Lower lobe of right lung (tissue), 2 donors: Measurements from ENCODE around the gene SYT8. TPM values are rescaled to one million over a fixed set of nuclear protein-coding genes. Genes with fewer than 3 reads are reported as not detected.

ENCODE experiments used
- ATAC-seq, 2 donors: fragments of 200-7000 bp; cut with Tn5 transposase; one replicate each; pipeline ENCODE4 v1.9.1; 2020 to 2022; ENCODE audit warnings: mild to moderate bottlenecking in 2 of 2, moderate library complexity in 2 of 2
- DNase-seq: peaks from one replicate; pipeline ENCODE4 v3.0.0-alpha.2; 2020
- H3K27ac ChIP-seq: fragments of 200-600 bp; one replicate; pipeline ENCODE4 v1.8.0; 2022
- H3K27me3 ChIP-seq: fragments of 200-600 bp; one replicate; pipeline ENCODE4 v1.8.0; 2022; ENCODE audit warnings: low read depth
- H3K36me3 ChIP-seq: fragments of 200-600 bp; one replicate; pipeline ENCODE4 v1.8.0; 2022; ENCODE audit warnings: mild to moderate bottlenecking
- H3K4me1 ChIP-seq: fragments of 200-600 bp; one replicate; pipeline ENCODE4 v1.8.0; 2022
- H3K4me3 ChIP-seq: fragments of 200-600 bp; one replicate; pipeline ENCODE4 v1.8.0; 2022; ENCODE audit warnings: mild to moderate bottlenecking
- H3K9me3 ChIP-seq: fragments of 200-600 bp; one replicate; pipeline ENCODE4 v1.8.0; 2022
- intact Hi-C: fragments of 100-400 bp; cut with DNase I; formaldehyde crosslinking; loops from one replicate; pipeline ENCODE4 v1.11.0; 2022
- total RNA-seq: library from RNA; stranded (reverse); fragmentation: NEBNext Ultra II Directional; extraction: Animal tissue kit (Norgen Biotek cat#: 25700); gene quantifications from one replicate; pipeline ENCODE4 v1.2.1, GENCODE V29; 2021
- TF ChIP-seq, protein P1 (sequence below): fragments of 200-600 bp; IDR thresholded peaks from one replicate; pipeline ENCODE4 v1.8.0; 2022; ENCODE audit warnings: antibody characterized with exemption, mild to moderate bottlenecking
- donor health status: DM: no; HTN: yes; CAD: no; lungs with severe emphysema.

The SYT8 gene
- total RNA-seq, 1 donor from 2014 or later: 18.5 TPM

DNA sequence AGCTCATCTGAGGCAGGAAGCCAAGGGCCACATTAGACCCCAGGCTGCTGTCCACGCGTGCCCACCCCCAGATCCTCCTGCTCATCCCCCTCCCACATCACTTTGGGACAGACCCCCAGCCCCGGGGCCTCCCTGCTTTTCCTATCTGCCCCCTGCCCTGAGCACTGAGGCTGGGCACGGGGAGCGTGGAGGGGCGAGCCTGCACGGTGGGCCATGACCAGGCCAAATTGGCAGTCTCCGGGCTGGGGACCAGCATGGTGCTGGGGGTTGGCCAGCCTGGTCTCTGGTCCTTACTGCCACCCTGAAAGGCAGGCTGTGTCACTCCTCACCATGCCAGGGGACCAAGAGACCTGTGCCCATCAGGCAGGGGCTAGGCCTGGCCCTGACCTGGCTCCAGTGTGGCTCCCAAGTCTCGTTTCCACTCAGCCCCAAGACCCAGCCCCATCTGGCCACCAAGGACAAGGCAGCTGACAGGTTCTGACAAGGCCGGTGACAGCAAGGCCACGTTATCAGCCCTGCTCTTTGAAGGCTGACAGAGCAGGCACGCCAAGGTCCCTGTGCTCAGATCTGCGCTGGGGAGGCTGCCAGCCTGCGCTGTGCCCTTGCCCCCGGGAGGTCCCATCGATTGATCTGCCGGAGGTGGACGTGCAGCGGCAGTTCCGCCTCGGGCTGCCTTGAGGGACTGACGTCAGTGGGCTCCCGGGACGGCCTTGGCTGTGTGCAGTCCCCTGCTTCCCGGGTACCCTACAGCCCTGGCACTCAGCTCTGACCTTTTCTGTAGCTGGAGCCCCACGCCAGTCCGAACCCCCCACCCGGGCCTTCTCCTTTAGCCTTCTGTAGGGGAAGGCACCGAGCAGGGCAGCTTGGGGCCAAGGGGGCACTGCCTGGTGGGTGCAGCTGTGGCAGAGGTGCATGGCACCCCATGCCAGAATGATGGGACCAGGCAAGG lies 7.6 kb downstream of the SYT8 start:
- intact Hi-C loops: no loop called here
- no peaks in the 10 kb centered on the region for H3K36me3 ChIP-seq
- H3K27ac ChIP-seq: no peak overlapping the region
- peak; percentile 49 for DNase-seq
- no peak overlapping the region for H3K4me3 ChIP-seq
- TF ChIP-seq, protein P1, sequence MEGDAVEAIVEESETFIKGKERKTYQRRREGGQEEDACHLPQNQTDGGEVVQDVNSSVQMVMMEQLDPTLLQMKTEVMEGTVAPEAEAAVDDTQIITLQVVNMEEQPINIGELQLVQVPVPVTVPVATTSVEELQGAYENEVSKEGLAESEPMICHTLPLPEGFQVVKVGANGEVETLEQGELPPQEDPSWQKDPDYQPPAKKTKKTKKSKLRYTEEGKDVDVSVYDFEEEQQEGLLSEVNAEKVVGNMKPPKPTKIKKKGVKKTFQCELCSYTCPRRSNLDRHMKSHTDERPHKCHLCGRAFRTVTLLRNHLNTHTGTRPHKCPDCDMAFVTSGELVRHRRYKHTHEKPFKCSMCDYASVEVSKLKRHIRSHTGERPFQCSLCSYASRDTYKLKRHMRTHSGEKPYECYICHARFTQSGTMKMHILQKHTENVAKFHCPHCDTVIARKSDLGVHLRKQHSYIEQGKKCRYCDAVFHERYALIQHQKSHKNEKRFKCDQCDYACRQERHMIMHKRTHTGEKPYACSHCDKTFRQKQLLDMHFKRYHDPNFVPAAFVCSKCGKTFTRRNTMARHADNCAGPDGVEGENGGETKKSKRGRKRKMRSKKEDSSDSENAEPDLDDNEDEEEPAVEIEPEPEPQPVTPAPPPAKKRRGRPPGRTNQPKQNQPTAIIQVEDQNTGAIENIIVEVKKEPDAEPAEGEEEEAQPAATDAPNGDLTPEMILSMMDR: no peak
- no peaks in the 10 kb centered on the region for H3K9me3 ChIP-seq
- H3K4me1 ChIP-seq: peaks cover 48% of the 10 kb centered on the region
- H3K27me3 ChIP-seq: no peaks in the 10 kb centered on the region
- no peak for ATAC-seq

DNA sequence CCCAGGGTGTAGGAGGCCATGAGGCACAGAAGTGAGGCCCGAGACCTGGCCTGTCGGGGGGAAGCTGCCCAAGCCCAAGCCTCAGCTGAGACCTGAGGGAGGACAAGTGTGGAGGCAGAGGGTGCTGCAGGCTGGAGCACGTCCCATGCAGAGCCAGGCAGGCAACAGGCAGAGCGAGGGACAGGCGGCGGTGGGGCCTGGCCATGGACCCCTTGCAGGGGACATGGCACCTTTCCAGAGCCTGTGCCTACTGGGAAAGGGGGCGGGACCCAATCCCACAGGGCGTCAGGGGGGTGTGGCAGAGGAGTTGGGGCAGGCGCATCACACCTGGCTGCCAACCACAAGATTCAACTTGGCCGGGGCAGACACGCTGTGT lies 8.3 kb downstream of the SYT8 start:
- Histone ChIP-seq H3K4me1 (peaks cover 42% of the 10 kb centered on the region), H3K4me3 (no peak overlapping the region), H3K27ac (no peak overlapping the region), H3K27me3 (no peaks in the 10 kb centered on the region), H3K36me3 (no peaks in the 10 kb centered on the region), H3K9me3 (no peaks in the 10 kb centered on the region)
- DNase-seq (peak; percentile 40), ATAC-seq (no peak)
- TF ChIP-seq, protein P1: no peak
- intact Hi-C loops: no loop called here

DNA sequence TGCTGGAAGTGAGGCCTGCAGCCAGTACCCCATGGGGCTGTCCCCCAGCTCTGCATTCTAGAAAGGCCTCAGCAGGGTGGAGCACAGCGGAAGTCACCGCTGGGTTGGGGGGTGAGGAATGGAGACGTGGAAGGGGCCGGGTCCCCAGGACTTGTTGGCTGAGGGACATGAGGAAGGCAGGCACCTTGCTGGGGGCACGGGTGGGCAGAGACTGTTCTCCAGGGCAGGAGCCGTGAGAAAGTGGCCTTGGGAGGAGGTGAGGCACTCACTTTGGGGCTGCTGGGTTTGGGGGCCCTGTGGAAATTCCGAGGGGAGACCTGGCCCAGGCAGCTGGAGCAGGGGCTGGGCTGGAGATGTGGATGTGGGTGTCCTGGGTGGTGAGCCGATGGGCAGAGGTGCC lies 9.0 kb downstream of the SYT8 start:
- intact Hi-C loops: no loop called here
- peak overlapping the region; percentile 81 for H3K27ac ChIP-seq
- peaks cover 45% of the 10 kb centered on the region for H3K4me1 ChIP-seq

DNA sequence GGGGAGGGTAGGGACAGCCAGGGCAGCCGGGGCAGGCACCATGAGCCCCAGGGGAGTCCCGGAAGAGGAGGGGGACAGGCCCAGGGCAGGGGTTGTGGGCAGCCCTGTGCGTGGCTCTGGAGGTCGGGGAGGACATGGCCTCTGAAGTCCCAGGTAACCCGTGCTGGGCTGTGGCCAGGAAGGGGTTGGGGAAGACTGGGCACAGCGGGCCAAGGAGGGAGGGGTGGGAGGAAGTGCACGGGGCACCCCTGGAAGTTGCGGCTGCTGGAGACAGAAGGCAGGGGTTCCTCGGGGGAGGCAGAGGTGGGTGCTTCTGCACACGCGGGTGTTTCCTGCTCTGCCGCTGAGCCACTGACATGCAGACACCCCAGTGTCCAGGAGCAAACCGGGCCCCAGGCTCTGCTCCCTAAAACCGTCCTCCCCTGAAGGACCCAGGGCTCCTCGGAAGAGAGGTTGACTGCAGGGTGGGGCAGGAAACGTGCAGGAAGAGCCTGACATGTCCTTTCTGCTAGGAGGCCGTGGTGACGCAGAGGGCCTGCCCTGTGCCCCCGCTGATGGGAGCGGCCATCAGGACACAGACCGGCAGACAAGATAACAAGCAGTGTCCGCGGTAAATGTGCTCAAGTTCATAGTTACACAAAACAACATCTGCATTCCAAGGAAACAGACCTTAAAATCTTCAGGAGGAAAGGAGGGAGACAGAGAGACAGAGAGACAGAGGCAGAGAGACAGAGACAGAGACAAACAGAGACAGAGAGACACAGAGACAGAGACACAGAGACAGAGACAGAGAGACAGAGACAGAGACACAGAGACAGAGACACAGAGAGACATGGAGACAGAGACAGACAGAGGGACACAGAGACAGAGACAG lies 9.7 kb downstream of the SYT8 start:
- Histone ChIP-seq H3K9me3 (no peaks in the 10 kb centered on the region), H3K27me3 (no peaks in the 10 kb centered on the region), H3K4me1 (peaks cover 45% of the 10 kb centered on the region), H3K27ac (peak overlapping the region; percentile 81), H3K36me3 (no peaks in the 10 kb centered on the region), H3K4me3 (peak overlapping the region; percentile 23)
- intact Hi-C loops: no loop called here
- TF ChIP-seq, protein P1: no peak
- DNase-seq (peak; percentile 86), ATAC-seq (peak; percentile 57 to 66)

More for the DNA sequence above, 9.0 kb downstream of the SYT8 start:
- ATAC-seq (no peak), DNase-seq (no peak)
- Histone ChIP-seq H3K4me3 (no peak overlapping the region), H3K36me3 (no peaks in the 10 kb centered on the region), H3K9me3 (no peaks in the 10 kb centered on the region), H3K27me3 (no peaks in the 10 kb centered on the region)
- TF ChIP-seq, protein P1: no peak

DNA sequence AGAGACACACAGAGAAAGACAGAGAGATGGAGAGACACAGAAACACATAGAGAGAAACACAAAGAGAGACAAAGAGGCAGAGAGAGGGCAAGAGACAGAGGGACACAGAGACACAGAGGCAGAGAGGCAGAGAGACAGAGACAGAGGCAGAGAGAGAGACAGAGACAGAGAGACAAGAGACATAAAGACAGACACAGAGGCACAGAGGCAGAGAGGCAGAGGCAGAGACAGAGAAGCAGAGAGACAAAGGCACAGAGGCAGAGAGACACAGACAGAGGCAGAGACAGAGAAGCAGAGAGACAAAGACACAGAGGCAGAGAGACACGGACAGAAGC lies 10.3 kb downstream of the SYT8 start:
- DNase-seq (no peak), ATAC-seq (no peak)
- intact Hi-C loops: no loop called here
- H3K4me3 ChIP-seq: peak overlapping the region; percentile 23
- H3K27me3 ChIP-seq: no peaks in the 10 kb centered on the region
- no peaks in the 10 kb centered on the region for H3K9me3 ChIP-seq
- TF ChIP-seq, protein P1: no peak
- peaks cover 41% of the 10 kb centered on the region for H3K4me1 ChIP-seq
- peak overlapping the region; percentile 81 for H3K27ac ChIP-seq
- no peaks in the 10 kb centered on the region for H3K36me3 ChIP-seq
